Placental epithelial cell (primary cell): ENCODE results near the gene ZNF316. TPM values are rescaled to one million over a fixed set of nuclear protein-coding genes. Genes with fewer than 3 reads are reported as not detected.

Source experiments
- total RNA-seq: library from RNA; depleted of rRNA; stranded (reverse); fragments of >200 nt; gene quantifications from 2 replicates; pipeline ENCODE4 v1.2.3, GENCODE V29; 2012

The ZNF316 gene
- 12.0 and 13.7 TPM in 2 replicates for total RNA-seq

DNA sequence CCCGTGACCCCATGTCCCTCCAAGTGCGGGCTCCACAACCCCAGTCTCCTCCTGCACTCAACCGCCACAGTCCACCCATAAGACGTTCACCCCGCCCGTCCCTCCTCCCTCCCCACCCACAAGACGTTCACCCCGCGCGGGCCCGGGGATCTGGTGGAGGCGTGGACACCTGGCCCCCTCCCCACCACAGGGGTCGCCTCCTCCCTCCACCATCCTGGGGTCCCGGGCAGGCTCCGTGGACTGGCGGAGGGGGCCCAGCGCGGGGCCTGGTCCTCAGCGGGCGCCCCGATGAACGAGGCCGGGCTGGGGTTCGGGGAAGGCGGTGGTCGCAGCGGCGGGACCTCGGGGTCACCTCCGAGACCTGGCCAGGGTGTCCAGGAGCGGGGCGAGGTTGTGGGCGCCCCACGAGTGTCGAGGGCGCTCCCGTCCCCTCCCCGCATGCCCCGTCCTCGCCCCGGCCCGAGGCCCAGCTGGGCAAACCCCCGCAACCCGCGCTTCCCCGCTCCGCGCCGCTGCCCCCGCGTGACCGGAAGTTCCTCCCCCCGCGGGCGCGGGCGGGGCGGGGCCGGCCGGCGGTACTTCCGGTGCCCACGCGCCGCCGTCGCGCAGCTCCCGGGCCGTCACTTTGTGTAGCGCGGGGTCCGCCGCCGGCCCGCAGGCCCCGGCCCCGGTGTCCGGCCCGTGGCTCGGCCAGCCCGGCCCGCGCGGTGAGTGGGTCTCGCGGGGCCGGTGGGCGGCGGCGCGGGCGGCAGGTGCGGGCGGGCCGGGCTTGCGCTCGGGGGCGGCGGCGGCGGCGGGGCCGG, at the start of gene ZNF316:
ZNF316 (plus strand) TSS at position 578 of the 803 bp plus-strand sequence. CDS start 5,092 bp downstream, outside the sequence.

DNA sequence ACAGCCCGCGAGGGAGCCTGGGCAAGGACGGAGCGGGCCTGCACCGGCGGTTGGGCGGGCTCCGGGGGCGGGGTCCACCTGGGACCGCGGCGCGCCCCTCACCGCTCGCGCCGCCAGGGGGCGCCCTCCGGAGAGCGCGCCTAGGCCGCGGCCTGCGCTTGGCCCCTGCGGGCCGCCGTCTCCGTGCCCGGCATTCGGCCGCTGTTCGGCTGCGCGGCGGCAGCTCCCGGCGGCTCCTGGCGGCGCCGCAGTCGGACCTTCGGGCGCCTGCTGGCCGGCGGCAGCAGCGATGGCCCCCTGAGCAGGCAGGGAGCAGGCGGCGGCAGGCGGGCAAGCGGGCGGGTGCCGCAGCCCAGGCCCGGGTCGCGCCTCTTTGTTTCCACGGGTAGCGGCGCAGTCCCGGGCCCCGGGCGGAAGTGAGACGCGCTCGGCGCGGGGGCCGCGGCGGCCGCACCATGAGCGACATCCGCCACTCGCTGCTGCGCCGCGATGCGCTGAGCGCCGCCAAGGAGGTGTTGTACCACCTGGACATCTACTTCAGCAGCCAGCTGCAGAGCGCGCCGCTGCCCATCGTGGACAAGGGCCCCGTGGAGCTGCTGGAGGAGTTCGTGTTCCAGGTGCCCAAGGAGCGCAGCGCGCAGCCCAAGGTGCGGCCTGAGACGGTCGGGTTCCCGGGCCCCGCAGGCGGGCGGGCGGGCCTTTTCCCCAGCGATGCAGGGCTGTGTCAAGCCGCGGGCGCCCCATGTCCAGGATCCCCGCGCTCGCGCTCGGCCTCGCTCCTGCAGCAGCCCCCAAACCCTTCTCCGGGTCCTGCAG, 47.1 kb upstream of the ZNF316 start, which contains the start of gene INTS15:
INTS15 (plus strand) TSS at position 193 of the 816 bp plus-strand sequence; CDS start at position 456, 263 bp downstream.

DNA sequence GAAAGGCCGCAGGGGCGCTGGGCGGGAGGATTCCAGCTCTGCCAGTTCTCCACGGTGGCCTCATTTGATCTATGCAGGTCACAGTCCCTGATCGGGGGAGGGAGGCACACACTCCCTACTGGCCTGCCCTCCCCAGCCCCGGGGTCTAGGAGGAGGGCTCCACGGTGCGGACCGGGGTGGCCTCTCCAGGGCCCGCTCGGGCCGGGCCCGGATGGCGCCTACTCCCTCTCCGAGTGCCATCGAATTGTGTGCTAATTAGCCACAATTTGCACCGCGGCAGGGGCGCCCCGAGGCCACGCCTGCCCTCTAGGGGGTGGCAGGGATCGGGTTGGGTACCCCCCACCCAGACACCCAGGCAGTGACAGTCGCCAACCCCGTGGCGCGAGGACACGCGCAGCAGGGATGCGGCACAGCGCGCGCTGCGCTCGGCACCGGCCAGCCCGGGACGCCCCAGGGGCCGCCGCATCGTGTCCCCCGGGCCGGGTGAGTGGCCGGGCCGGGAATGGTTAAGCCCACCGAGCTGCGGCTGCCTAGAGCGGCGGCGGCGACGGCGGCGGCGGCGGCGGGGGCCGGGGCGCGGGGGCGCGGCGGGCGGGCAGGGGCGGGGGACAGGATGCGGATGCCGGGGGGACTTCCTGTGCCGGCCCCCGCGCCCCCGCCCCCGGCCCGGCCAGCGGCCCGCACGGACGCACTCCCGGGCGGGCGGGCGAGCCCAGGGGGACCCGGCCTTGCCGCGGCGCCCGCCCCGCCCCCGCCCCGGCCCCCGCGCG, 22.0 kb upstream of the ZNF316 start, which contains the start of gene ZNF853:
ZNF853 (plus strand) TSS at position 658 of the 770 bp plus-strand sequence. CDS start 565 bp downstream, outside the sequence.

Other genes with a start within 250 kb of the ZNF316 start
- 36.5 and 41.1 TPM in 2 replicates for gene DAGLB, start 189.4 kb upstream of the ZNF316 start, total RNA-seq
- 168 and 304 TPM in 2 replicates for gene KDELR2, start 153.2 kb upstream of the ZNF316 start, total RNA-seq
- gene GRID2IP, start 85.9 kb upstream of the ZNF316 start, total RNA-seq: under 0.01 TPM in 1 of 2 replicates, not detected in the other
- 59.1 and 69.9 TPM in 2 replicates for gene ZDHHC4, start 59.9 kb upstream of the ZNF316 start, total RNA-seq
- 17.4 and 20.0 TPM in 2 replicates for gene INTS15, start 47.3 kb upstream of the ZNF316 start, total RNA-seq
- 1.4 and 2.4 TPM in 2 replicates for gene ZNF853, start 21.7 kb upstream of the ZNF316 start, total RNA-seq
- 20.4 and 27.5 TPM in 2 replicates for gene ZNF12, start 69.6 kb downstream of the ZNF316 start, total RNA-seq
- 0.39 TPM in 1 of 2 replicates, not detected in the other for gene RSPH10B2, start 116.8 kb downstream of the ZNF316 start, total RNA-seq
- 24.9 and 47.5 TPM in 2 replicates for gene CCZ1B, start 189.0 kb downstream of the ZNF316 start, total RNA-seq